ENCODE data around the gene BORCS8.

GRCh38 chr19:19211499-19212420 is 19.8 kb upstream of the BORCS8 start, which contains the start of gene NCAN:
- TF ChIP-seq CTCF (conservative IDR thresholded peaks at IDR 0.05) (no peak), ZFX (IDR thresholded peaks at IDR 0.05) (no peak)

Data from C4-2B (cell line).